ENCODE results near the gene MED27. TPM values are rescaled to one million over a fixed set of nuclear protein-coding genes. Genes with fewer than 3 reads are reported as not detected.
"Not testable (repeated sequence)": the region's sequence is repeated elsewhere in the genome, so short reads cannot be mapped to it uniquely, and the experiment has no call there.

MED27 gene
- total RNA-seq, 1 donor from 2014 or later, result 13.7 TPM

GRCh38 chr9:132026932-132027585, 52.6 kb downstream of the MED27 start:
- DNase-seq (no peak), ATAC-seq (ENCODE audit: poor library complexity) (no peak)
- intact Hi-C loops (cut with DNase I), result no loop called here

DNA sequence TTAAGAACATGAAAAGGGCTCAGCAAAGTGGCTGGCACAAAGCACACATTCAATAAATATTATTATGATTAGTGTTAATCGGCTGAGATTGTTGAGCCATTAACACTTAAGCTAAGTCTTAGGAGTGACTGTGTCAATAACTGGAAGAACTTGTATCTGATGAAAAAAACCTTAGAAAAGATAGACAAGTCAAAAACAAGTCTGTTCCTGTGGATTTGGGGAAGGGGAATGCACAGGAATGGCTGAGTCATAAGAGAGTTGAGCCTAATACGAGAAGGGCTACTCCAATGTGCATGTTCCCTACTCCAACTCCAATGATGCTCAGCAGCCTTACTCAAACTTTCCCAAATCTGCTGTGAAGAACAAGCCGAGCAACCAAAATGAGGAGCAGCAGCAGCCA, 53.9 kb downstream of the MED27 start:
- intact Hi-C loops (cut with DNase I), result no loop called here
- DNase-seq, result no peak
- ATAC-seq (ENCODE audit: poor library complexity), result no peak

DNA sequence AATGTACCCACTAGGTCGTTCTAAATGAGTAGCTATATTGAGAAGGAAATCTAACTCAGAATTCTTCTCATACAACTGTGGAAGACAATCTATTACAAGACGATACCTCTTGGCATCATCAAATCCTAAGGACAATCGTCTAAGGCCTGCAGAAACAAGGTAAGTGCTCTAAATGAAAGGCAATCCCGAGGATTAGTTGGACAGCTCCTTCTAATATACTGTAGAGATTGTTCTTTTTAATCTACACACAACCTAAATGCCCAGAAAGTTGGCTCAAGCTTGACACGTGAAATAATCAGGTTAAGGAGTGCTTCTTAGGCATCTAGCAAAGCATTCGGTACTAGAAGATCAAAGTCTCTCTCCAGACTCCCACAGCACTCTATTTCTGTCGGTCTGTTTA, 55.1 kb downstream of the MED27 start:
- no peak for ATAC-seq (ENCODE audit: poor library complexity)
- intact Hi-C loops (cut with DNase I), result no loop called here
- no peak for DNase-seq

DNA sequence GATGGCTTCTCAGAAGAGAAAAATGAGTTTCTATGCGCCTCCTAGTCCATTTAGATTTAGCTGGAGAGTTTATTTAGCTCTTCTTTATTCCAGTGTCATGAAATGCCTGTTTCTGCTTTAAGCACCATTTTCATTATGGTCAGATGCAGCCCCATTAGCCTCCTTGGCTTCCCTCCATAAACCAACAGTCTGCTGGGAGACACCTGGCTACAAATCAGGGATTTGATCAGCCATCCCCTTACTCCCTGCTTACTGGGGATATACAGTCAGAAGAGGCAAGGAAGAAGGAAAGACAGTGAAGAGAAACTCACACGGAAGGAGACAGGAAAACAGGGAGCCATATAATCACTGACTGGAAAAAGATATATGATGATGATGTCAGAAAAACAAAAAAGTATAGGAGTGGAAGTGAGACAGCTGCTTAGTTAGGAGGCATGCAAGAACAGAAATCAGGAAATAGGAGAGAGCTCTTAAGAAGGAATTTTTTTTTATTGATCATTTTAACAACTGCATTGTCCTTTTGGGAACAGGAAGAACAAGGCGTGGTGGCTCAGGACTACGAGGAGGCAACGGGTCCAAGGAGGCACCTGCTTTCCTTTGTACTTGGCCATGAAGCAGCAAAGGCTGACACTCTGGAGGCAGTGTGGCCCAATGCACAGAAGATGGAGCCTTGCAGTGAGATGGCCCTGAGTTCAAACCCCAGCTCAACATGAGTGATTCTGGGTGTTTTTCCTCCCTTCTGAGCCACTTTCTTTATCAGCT, 56.1 kb downstream of the MED27 start:
- ATAC-seq (ENCODE audit: poor library complexity) (no peak), DNase-seq (no peak)
- intact Hi-C loops (cut with DNase I), result no loop called here

GRCh38 chr9:132020820-132021510, 58.7 kb downstream of the MED27 start:
- intact Hi-C loops (cut with DNase I), result no loop called here
- ATAC-seq (ENCODE audit: poor library complexity) (no peak), DNase-seq (no peak)

DNA sequence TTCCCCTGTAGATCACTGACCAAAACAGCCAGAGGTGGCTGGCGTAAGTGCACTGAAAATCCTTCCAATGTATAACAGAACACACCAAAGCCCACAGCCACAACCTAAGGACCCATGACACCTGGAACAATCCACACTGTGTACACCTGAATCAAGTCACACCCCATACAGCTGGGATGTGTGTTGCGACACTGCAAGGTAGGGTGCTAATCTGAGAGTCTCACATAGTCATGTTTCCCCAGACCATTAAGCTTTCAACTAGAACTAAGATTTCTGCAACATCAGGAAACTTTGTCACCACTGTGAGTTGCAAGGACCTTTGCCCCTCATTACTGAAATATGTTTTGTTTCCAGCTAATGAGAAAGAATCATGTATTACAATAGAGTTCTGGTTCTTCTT, 59.4 kb downstream of the MED27 start:
- DNase-seq (no peak), ATAC-seq (ENCODE audit: poor library complexity) (no peak)
- intact Hi-C loops (cut with DNase I), result no loop called here

- intact Hi-C loops (cut with DNase I), result no loop called here
- DNase-seq (no peak), ATAC-seq (ENCODE audit: poor library complexity) (peak; percentile 25)
Observed at GRCh38 chr9:132019702-132020101, 60.0 kb downstream of the MED27 start.

GRCh38 chr9:132018957-132019405, 60.7 kb downstream of the MED27 start:
- DNase-seq (no peak), ATAC-seq (ENCODE audit: poor library complexity) (peak; percentile 75)
- intact Hi-C loops (cut with DNase I), result no loop called here

DNA sequence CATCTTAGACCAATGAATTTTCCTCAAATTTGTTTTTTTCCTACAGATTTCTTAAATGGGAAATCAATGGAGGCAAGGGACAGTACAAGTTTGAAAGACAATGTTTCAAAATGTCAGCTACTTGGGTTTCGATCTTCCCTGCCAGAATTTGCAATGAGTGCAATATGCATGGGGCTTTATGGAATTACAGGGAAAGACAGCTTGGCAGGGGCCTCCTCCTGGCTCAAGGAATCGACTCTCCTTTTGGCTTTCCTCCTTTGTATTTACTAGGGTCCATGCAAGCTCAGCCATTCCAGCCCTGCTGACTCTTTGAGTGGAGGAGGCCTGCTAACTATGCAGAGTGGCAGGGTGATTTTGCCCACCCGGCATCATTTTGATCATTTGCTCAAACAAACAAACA, 63.2 kb downstream of the MED27 start:
- ATAC-seq (ENCODE audit: poor library complexity), result no peak
- intact Hi-C loops (cut with DNase I), result no loop called here

DNA sequence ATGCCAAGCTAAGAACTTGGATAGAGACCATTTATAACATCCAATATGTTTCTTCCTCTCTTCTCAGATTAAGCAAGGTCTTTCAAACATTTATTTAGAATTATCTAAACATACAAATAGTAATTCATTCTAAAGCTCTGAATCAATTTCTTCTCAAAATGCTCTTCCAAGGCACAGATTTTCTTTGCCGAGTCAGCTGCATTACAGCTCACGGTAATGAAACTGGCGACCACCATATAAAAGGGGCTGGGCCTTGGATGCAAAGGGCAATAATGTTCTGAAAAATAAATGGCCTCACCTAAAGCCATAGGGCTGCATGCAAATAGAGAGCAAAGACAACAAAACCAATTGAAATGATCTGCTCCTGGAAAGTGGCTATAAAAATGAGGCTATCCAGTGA, 63.8 kb downstream of the MED27 start:
- ATAC-seq (ENCODE audit: poor library complexity), result no peak
- DNase-seq, result no peak
- intact Hi-C loops (cut with DNase I), result no loop called here

More for the DNA sequence above, 63.2 kb downstream of the MED27 start:
- no peak for DNase-seq

GRCh38 chr9:132014218-132014805, 65.4 kb downstream of the MED27 start:
- DNase-seq (no peak), ATAC-seq (ENCODE audit: poor library complexity) (no peak)
- intact Hi-C loops (cut with DNase I), result no loop called here

- intact Hi-C loops (cut with DNase I), result no loop called here
- ATAC-seq (ENCODE audit: poor library complexity) (no peak), DNase-seq (no peak)
Observed at GRCh38 chr9:132012704-132013357, 66.8 kb downstream of the MED27 start.

- ATAC-seq (ENCODE audit: poor library complexity) (no peak), DNase-seq (no peak)
- intact Hi-C loops (cut with DNase I), result no loop called here
Observed at GRCh38 chr9:132011896-132012295, 67.8 kb downstream of the MED27 start.

- no peak for ATAC-seq (ENCODE audit: poor library complexity)
- intact Hi-C loops (cut with DNase I), result no loop called here
- DNase-seq, result no peak
Observed at GRCh38 chr9:132011309-132011708, 68.4 kb downstream of the MED27 start.

DNA sequence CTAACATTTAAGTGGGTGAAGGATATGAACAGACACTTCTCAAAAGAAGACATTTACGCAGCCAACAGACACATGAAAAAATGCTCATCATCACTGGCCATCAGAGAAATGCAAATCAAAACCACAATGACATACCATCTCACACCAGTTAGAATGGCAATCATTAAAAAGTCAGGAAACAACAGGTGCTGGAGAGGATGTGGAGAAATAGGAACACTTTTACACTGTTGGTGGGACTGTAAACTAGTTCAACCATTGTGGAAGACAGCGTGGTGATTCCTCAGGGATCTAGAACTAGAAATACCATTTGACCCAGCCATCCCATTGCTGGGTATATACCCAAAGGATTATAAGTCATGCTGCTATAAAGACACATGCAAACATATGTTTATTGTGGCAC, 69.5 kb downstream of the MED27 start:
- intact Hi-C loops (cut with DNase I); ATAC-seq (ENCODE audit: poor library complexity); DNase-seq: not testable (repeated sequence)

- intact Hi-C loops (cut with DNase I), result no loop called here
- no peak for ATAC-seq (ENCODE audit: poor library complexity)
- no peak for DNase-seq
Observed at GRCh38 chr9:132008855-132009812, 70.5 kb downstream of the MED27 start.

- intact Hi-C loops (cut with DNase I), result no loop called here
- DNase-seq (no peak), ATAC-seq (ENCODE audit: poor library complexity) (no peak)
Observed at GRCh38 chr9:132008184-132008803, 71.4 kb downstream of the MED27 start.
